Heart left ventricle (tissue), 13 donors: Measurements from ENCODE around the gene RPL27A.

ENCODE experiments used
- POLR2A ChIP-seq, 2 donors: fragments of 450-650 bp; IDR thresholded peaks; one replicate each; pipeline ENCODE4 v1.6.1; 2017; ENCODE audit warnings: antibody characterized with exemption in 2 of 2, mild to moderate bottlenecking in 2 of 2, moderate library complexity in 2 of 2
- TF ChIP-seq, protein P1 (sequence below), 12 donors: fragments of 200-600 bp; sonication (generic) in 4 of 12; IDR thresholded peaks; one replicate each; pipeline versions ENCODE4 v1.5.0 to v1.8.0; 2018 to 2022; ENCODE audit warnings: antibody characterized with exemption in 12 of 12, mild to moderate bottlenecking in 5 of 12
- donor health status: ischemic (EF 13 %, LVEDD 7.1; RV severe dilation, severe dysfunction).
- donor health status: DM: no; HTN: yes; CAD: no.
- donor health status: DM: no; HTN: no; CAD: no.
- donor health status: ischemic (EF 25% LVEDD 6.9; RV normal size, moderate dysfunction).
- donor health status: ischemic (EF 25% LVEDD 5.7; RV mildly dilated, moderate dysfunction).
- donor health status: ischemic (EF 35%, LVEDD 5.7; RV mildly dilated, moderate dysfunction).
- donor health status: nonischemic (EF 11% LVEDD 7.7; RV severe dilation, severe dysfunction).
- donor health status: DM: yes; HTN: yes; CAD: no.
- donor health status: PGD.
- donor health status: ischemic (EF 29% LVEDD 5.4; RV normal size, mild dysfunction).
- donor health status: nonischemic (EF 23%, LVEDD 6.1; RV moderate dilation, normal function).

DNA sequence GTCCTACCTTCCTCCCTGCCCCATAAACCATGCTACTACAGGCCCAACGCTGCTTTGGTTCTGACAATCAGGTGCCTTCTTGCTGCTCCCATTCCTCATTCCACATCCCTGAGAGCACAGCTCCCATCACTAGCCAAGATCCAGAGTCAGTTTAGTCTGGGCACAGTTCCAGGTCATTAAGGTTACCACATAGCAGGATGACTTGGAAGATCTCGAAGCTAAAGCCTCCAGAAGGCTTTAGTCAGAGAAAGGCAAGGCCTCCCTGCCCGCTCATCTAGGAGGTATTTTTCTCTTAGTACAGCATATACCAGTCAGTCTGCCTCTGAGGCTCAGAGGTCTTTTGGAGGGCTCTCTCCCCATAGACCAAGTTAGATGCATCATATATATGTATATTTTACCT, 30.5 kb upstream of the RPL27A start:
- TF ChIP-seq POLR2A (IDR thresholded peaks at IDR 0.05): no peak
- TF ChIP-seq, protein P1, sequence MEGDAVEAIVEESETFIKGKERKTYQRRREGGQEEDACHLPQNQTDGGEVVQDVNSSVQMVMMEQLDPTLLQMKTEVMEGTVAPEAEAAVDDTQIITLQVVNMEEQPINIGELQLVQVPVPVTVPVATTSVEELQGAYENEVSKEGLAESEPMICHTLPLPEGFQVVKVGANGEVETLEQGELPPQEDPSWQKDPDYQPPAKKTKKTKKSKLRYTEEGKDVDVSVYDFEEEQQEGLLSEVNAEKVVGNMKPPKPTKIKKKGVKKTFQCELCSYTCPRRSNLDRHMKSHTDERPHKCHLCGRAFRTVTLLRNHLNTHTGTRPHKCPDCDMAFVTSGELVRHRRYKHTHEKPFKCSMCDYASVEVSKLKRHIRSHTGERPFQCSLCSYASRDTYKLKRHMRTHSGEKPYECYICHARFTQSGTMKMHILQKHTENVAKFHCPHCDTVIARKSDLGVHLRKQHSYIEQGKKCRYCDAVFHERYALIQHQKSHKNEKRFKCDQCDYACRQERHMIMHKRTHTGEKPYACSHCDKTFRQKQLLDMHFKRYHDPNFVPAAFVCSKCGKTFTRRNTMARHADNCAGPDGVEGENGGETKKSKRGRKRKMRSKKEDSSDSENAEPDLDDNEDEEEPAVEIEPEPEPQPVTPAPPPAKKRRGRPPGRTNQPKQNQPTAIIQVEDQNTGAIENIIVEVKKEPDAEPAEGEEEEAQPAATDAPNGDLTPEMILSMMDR (IDR thresholded peaks at IDR 0.05): no peak
